GM21528 (cell line): ENCODE measurements around the gene GNAQ.
"Not testable (repeated sequence)": the region's sequence is repeated elsewhere in the genome, so short reads cannot be mapped to it uniquely, and the experiment has no call there.

ENCODE experiments used
- ATAC-seq: cut with Tn5 transposase; IDR thresholded peaks from one replicate; pipeline ENCODE4 v1.9.1; 2021; ENCODE audit warnings: mild to moderate bottlenecking, moderate library complexity; ENCODE audit not compliant: unreplicated experiment, low FRiP score

GNAQ gene

GRCh38 chr9:78031444-78031892, at the start of gene GNAQ:
GNAQ (minus strand) TSS chr9:78031811; CDS start chr9:78031235, 576 bp downstream.
- no peak for ATAC-seq

DNA sequence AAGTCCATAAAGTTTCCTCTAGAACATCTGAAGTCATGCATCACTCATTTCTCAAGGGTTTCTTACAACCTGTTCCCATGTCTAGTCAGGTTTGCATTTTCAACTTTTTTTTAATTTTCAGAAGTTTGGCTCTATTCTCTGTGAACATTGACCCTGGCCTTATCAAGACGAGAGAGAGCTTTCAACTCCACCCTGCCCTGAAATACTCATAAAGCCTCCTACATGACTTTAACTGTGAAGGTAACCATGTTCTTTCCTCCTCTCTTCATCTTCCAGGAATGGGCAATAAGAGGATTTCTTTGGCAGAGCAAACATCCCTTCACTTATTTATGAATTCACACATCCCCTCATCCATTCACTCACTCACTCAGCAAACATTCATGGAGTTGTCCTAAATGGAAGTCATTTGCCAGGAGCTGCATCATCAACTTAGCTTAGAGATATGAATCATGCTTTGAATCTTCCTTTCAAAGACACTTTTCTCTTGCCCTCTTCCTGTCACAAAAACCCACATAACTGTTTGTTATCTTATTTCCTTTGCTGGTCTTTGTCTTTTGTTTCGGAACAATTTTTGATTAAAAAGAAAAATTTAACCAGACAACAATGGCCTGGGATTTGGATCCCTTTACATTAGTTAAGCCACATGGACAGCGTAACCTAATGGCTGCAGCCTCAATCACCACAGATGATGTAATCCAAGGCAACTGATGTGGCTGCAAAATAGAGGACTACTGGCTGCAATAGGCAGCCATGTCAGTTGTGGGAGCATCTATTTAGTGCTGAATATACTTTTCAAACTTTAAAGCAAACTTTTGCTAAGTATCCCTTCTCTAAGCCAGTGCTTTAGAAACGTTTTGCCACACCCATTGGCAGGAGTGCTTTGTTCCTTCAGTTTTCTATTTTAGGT, 43.0 kb upstream of the GNAQ start:
- ATAC-seq, result no peak

DNA sequence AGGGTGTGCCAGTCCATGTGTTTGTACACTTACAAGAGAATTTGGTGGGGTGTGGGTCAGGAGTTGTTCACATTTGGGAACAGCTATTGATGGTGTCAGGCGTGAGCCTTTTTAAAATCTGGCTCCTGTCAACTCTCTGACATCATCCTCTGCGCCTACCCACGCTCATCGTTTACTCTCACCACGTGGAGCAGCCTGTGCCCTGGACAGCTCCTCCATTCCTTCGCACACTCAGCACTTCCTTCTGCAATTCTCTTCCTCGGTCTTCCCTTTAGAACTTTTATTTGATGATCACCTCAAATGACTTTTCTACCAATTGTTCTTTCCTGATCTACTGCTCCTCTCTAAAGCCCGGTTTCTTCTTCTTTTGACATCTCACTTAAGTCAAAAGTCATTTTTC, 42.1 kb upstream of the GNAQ start:
- ATAC-seq, result no peak

GRCh38 chr9:78072586-78073199, 41.1 kb upstream of the GNAQ start:
- no peak for ATAC-seq

DNA sequence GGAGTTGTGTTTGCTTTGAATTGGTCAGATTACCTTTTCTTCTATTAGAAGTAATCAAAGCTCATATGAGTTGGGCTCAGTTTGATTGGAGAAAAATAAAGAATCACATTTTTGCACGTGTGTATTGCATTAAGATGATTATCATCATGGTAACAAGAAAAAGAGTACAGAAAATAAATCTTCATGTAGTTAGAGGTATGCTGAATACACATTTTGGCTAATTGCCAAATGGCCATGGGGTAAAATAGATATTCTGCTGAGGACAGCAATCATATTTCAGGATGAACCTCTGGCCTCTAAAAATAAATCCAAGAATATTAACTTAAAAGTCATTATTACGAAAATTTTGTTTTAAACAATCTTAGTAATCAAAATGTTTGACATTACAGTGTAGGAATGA, 38.9 kb upstream of the GNAQ start:
- ATAC-seq, result no peak

- ATAC-seq, result no peak
Observed at GRCh38 chr9:78064075-78064474, 32.5 kb upstream of the GNAQ start.

GRCh38 chr9:78062710-78063109, 31.1 kb upstream of the GNAQ start:
- no peak for ATAC-seq

GRCh38 chr9:78054218-78054617, 22.6 kb upstream of the GNAQ start:
- ATAC-seq, result not testable (repeated sequence)

GRCh38 chr9:78053627-78054026, 22.0 kb upstream of the GNAQ start:
- ATAC-seq, result no peak

- no peak for ATAC-seq
Observed at GRCh38 chr9:78050421-78050820, 18.8 kb upstream of the GNAQ start.

- ATAC-seq, result no peak
Observed at GRCh38 chr9:78049484-78049883, 17.9 kb upstream of the GNAQ start.

DNA sequence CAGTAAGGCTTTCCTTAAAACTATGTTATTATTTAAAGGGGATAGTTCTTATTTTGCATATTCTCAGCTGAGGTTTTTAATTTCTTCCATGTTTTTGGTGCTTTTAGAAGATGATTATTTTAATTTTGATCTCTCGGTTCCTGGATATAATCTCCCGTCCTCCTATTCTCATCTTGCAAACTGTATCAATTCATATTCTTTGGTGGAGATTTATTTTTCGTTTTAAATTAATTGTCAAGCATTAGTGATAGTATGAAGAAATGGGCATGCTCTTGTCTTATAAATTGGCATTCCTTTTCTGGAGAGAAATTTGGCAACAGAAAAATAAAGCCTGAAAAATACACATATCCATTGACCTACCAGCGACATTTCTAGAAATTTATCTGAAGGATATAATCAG, 15.5 kb upstream of the GNAQ start:
- no peak for ATAC-seq

- ATAC-seq, result no peak
Observed at GRCh38 chr9:78046112-78046511, 14.5 kb upstream of the GNAQ start.

DNA sequence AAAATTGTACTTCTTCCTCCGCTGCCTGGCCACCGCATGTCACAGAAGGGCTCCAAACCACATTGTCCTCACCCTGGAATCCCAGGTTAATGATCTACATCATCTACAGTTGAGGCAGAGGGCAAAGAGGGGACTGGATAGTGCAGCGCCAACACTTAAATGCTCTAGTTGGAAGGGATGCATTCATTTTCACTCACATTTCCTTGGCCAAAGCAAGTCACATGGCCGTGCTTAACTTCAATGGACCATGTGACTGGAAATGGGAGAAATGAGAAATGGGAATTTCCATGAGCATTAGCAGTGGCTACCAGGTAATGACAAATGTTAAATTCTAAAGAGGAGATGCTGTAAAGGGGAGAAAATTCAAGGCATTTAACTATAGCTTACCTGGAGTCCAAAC, 13.3 kb upstream of the GNAQ start:
- no peak for ATAC-seq

DNA sequence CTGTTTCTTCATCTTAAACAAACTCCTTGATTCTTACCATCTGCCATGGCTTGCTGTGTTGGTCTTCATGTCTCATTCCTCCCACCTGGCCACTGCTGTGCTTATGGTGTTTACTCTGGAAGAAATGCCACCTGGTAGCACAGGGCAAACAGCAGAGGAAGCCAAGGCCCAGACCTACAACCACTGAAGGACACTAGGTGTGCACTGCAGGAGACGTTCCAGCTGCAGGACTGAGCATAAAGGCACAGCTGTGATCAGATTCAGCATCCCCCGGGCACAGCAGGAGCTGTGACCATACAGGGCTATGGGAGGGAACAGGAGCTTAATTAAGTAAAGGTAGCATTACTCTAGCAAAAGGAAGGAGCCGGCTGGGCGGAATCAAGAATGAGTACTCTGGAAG, 12.6 kb upstream of the GNAQ start:
- ATAC-seq, result no peak

DNA sequence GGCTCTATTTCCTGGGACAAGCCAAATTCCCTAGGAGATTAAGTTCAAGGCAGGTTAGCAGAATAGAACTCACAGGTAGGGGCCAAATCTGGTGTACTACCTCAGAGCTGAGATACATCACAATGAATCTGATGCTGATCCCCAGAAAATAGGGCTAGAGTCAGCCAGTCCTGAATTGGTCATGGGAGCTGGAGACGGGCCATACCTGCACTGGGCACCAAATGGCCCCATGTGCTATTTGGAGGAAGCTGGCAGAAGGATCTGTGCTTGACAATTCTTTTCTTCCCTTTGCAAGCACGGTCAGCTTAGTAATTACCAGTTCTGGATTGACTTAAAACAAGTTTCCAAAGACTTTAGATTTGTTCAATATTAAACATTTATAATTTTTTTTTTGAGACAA, 10.4 kb upstream of the GNAQ start:
- ATAC-seq, result no peak

- no peak for ATAC-seq
Observed at GRCh38 chr9:78040726-78041125, 9.1 kb upstream of the GNAQ start.

DNA sequence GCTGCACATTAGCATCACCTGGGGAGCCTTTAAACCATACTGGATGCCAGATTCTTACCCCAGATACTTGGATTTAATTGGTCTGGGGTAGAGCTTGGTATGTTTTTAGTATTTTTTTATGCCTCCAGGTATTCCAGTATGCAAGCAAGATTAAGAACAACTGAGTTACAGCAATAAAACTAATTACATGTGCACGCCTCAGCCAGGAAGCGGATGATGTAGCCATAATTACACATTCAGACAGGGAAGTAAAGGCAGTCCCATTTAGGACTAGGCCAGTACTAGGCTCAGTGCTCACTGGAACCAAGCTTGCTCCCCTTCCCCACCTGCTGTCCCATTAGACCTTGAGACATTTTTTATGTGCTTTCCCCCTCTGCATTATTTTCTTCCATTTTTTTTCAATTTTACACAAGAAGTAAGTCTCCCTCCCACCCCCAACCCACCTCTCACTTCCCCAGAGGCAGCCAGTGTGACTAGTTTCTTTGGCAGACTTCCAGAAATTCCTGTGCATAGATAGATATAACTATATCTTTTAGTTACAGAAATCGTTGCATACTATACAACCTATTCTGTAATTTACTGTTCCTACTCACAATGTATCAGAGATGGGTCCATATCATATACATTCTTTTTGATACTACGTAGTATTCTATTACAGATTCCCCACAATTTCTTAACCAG, 7.1 kb upstream of the GNAQ start:
- no peak for ATAC-seq

DNA sequence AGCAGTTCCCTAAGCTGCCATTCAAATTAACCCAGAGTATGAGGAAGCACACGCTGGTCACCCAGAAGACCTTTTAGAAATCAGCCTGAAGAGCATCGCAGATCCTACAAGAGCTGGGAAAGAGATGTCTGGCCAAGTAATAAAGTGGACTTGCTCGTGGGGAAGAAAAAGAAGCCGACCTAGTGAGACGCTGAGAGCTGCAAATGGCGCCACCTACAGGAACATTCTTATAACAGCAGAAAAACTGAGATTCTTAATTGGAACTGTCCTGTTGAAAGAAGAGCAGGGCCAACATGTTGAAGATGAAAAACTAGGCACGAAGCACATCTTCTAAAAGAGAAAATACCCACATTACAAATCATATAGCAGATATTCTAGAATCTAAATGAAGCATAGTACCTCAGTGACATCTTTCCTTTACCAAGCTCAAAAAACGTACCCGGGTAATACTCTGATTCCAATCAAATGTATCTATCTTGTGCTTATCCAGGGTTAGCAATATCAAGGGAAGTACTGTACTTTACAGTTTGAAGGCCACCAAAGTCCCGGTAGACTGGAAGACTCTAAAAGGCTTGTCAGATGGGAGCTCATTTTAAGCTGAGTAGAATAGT, 3.9 kb upstream of the GNAQ start:
- no peak for ATAC-seq

DNA sequence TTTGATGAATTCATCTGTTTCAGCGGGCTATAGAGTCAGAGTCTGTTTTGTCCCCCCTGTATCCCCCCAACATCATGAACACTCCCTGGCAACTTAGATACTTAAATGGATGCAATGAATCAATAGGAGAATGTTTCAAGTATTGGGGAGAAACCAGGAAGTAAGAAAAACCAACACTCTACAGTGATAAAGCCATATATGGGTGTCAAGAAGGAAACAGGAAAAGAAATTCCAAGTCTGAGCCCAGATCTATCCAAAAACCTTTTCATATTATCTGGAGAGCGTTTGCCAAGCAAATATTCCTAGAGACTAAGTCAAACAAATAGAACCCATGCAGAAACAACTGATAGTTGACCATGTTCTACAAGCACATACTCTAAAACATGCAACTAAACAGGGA, 2.3 kb upstream of the GNAQ start:
- no peak for ATAC-seq
